GM18519 (cell line): ENCODE data around the gene RTN3.
"Not testable (repeated sequence)": the region's sequence is repeated elsewhere in the genome, so short reads cannot be mapped to it uniquely, and the experiment has no call there.

Experiments used
- ATAC-seq: cut with Tn5 transposase; IDR thresholded peaks from one replicate; pipeline ENCODE4 v1.9.1; 2021; ENCODE audit warnings: mild to moderate bottlenecking, moderate library complexity; ENCODE audit not compliant: unreplicated experiment, low FRiP score

Gene RTN3

GRCh38 chr11:63682066-63683021 is 1.0 kb downstream of the RTN3 start:
- no peak for ATAC-seq

GRCh38 chr11:63683133-63683991 is 2.1 kb downstream of the RTN3 start:
- no peak for ATAC-seq

GRCh38 chr11:63685158-63685721 is 3.9 kb downstream of the RTN3 start:
- ATAC-seq: not testable (repeated sequence)

DNA sequence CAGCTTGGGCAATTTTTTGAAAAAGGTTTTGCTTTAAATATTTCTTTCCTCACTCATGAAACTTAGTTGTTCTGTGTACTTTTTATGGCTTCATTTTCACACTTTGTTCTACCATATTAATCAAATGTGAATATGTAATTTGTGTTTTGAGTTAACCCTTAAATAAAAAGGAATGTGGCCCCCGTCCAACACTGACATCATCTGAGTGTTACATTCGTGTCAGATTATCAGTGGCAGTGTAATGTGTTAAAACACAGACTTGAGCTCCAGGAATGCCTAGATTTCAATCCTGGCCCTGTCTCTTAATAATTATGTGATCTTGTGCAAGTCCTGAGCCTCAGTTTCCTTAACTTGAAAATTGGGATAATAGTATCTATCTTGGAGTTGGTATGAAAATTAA is 5.6 kb downstream of the RTN3 start:
- ATAC-seq: no peak

DNA sequence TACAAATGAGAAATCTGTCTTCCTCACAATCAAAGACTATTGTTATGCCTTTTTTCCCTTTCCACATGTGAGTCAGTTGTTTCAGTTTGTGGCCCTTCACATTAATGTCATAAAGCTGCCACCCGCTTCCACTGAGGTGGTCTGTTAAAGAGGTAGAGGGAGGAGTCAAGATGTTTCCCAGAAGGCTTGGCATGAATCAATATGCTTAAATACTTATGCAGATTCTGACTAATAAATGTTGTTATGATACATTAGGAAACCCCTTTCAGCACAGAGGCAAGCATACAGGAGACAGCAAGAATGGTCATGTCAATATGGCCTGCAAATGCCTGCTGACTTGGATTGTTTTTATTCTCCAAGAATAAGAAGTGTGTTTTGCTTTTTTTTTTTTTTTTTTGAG is 6.5 kb downstream of the RTN3 start:
- no peak for ATAC-seq

- no peak for ATAC-seq
These were observed 13.3 kb downstream of the RTN3 start for GRCh38 chr11:63694596-63694995.

GRCh38 chr11:63698976-63699733 is 17.9 kb downstream of the RTN3 start:
- ATAC-seq: no peak

DNA sequence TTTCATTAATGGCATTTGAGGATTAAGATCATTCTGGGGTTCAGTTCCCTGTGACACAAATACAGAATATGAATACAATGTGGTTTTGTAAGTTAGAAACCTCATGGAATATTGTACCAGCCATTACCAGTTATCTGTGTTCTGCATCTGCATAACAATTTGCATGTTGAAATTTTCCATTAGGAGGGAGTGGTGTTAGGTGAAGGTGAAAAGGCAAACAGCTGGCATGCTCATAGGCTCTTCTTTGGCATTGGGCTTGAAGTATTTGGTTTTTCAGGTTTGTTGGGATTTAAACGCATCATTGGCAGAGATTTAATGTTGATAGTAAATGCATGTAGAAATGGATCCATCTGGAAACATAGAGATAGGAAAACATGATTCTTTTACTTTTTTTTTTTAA is 18.6 kb downstream of the RTN3 start:
- no peak for ATAC-seq

- no peak for ATAC-seq
These were observed 24.2 kb downstream of the RTN3 start for GRCh38 chr11:63705526-63705925.

DNA sequence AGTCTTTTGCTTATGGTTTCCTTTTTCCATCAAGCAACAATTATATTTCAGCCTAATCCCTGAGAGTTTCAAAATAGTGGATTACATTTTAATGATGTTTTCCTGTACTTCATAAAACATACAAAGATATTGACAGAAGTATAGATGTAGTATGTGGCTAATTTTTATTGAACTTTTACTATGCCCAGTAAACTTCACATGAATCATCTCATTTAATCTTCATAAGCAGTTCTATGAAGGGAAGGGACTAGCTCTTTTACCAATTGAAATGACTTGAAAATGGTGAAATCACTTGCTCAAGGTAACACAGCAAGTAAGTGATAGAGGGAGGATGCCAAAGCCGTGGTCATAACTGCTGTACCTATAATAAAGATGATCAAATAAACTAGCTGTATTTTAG is 27.5 kb downstream of the RTN3 start:
- no peak for ATAC-seq

DNA sequence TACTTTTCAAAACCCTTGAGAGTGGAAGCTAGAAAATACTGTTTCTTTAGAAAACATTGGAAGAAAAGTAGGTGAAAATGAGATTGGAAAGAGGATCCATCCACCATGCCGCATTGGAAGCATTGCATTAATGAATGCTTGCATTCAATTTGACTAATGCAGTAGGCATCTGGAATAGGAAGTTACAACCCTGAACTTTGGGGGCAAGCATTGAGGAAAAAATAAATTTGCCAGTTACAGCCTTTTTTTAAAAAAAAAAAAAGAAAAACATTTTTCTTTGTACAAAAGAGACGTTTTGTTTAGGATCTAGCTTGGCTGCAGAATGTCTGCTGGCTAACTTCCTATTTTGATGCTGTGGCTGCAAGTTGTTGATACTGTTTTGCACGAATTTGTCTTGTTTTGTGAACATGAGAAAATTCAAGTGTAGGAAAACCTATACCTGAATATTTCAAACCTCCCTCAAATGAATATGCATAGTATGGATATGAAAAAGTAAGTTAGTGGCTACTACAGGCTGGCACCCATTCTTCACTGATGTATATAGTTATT is 28.1 kb downstream of the RTN3 start:
- ATAC-seq: no peak

GRCh38 chr11:63710476-63711217 is 29.3 kb downstream of the RTN3 start:
- ATAC-seq: no peak

DNA sequence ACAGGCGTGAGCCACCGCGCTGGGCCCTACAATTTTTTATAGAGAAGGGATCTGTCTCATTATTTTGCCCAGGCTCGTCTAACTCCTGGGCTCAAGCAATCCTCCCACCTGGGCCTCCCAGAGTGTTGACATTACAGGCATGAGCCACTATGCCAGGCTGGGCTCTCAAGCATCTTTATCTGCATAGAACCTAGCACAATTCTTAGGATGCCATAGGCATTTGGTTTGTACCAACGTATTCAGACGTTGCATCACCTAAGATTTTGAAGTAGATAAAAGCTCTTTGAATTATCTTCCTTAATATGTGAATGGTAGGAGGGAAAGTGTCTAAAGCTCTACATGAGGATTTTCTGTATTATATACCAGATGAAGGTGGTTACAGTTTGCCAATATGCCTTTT is 30.5 kb downstream of the RTN3 start:
- ATAC-seq: no peak

DNA sequence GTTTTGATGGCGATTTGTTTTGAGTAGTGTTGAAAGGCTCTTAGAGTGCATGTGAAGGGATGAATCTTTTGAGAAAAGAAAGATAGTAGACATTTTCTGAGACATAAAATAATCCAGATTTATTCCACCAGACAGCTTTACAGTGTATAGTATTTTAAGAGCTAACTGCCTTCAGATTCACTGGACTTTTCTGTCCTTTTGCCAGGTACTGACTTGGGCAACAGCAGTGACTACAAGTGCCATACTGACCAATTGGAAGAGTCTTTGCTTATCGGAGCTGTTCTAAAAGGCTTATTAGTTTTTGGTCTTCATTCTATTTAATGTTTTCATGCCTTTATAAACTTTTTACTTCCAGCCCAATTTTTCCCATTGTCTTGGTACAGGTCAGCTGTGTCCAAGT is 32.5 kb downstream of the RTN3 start:
- no peak for ATAC-seq

DNA sequence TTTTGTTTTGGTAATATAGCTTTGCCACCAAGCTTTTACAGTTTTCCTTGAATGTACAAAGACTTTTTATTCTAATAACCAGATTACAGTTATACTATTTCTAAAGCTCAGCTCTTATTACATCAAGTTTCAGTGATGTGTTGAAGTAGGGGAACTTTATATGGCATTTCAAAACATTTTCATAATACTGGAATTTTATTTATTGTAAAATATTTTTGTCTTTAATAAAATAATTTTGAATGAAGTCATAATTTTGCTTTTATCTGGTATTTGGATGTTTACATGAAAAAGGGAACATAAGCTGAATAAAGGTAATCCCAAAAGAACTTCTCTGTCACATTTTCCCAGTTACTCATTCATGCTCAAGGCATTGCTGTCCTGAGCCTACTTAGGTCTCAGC is 34.7 kb downstream of the RTN3 start:
- no peak for ATAC-seq

DNA sequence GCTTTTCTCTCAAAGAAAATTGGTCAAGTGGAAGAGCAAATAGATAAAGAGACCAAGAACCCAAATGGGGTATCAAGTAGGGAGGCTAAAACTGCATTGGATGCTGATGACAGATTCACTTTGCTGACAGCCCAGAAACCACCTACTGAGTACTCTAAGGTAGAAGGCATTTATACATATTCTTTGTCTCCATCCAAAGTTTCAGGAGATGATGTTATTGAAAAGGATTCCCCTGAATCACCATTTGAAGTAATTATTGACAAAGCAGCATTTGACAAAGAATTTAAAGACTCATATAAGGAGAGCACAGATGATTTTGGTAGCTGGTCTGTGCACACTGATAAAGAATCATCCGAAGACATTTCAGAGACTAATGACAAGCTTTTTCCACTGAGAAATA is 37.7 kb downstream of the RTN3 start:
- ATAC-seq: no peak

- no peak for ATAC-seq
These were observed 38.7 kb downstream of the RTN3 start for GRCh38 chr11:63719987-63720386.

DNA sequence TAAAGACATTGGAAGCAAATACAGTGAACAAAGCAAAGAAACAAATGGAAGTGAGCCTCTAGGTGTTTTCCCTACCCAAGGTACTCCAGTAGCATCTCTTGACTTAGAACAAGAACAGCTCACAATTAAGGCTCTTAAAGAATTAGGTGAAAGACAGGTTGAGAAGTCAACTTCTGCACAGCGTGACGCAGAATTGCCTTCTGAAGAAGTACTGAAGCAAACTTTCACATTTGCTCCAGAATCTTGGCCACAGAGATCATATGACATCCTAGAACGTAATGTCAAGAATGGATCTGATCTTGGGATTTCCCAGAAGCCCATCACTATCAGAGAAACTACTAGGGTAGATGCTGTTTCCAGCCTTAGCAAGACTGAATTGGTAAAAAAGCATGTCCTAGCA is 39.3 kb downstream of the RTN3 start:
- ATAC-seq: no peak

- ATAC-seq: no peak
These were observed 48.0 kb downstream of the RTN3 start for GRCh38 chr11:63729326-63729725.
